Measurements from ENCODE around the gene TBC1D5. TPM values are rescaled to one million over a fixed set of nuclear protein-coding genes. Genes with fewer than 3 reads are reported as not detected.

Gene TBC1D5
- total and polyA plus RNA-seq, 2 donors (not counting 1 experiment from before 2014, with no cell fraction given), result 22.6 to 111 TPM

DNA sequence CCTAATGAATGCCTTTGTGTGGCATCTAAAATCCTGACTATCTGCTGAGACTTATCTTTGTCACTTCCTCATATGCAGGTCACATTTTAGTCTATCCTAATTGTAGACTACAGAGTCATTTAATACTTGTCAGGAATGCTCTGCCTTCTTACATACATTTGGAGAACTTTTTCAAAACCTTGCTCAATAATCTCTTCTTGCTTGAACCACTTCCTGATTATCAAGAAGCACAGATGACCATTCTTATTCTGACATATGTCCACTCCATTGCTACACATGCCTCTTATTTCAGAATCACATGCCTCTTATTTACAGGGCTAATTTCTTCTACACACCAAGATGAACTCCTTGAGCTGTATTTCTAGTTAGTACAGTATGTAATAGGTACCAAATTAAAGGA lies 400.3 kb downstream of the TBC1D5 start:
- H3K4me1 ChIP-seq (ENCODE audit: control insufficient read depth in 2 of 2, insufficient read depth in 2 of 2, low read length in 2 of 2), result no peaks in the 10 kb centered on the region
- H3K27ac Mint-ChIP-seq, result no peak overlapping the region
- no peak overlapping the region for H3K4me3 Mint-ChIP-seq
- no peaks in the 10 kb centered on the region for H4K20me1 ChIP-seq (ENCODE audit: control insufficient read depth, insufficient read depth, low read length, poor library complexity, severe bottlenecking)
- no peaks in the 10 kb centered on the region for H3K9me3 Mint-ChIP-seq (ENCODE audit: insufficient read depth)
- no peak overlapping the region for H3K4me3 ChIP-seq (ENCODE audit: control extremely low read depth in 1 of 5, extremely low read depth in 1 of 5, insufficient read depth in 1 of 5, low read depth in 2 of 5, low read length in 4 of 5)
- CTCF ChIA-PET, result no interaction called here
- no peaks in the 10 kb centered on the region for H3K27me3 Mint-ChIP-seq
- H3K9ac ChIP-seq (ENCODE audit: low read length), result no peak overlapping the region
- no peak for TF ChIP-seq EZH2 (IDR thresholded peaks at IDR 0.05; ENCODE audit: borderline replicate concordance, insufficient read depth, low read depth, low read length, poor library complexity, severe bottlenecking)
- TF ChIP-seq, protein P1, sequence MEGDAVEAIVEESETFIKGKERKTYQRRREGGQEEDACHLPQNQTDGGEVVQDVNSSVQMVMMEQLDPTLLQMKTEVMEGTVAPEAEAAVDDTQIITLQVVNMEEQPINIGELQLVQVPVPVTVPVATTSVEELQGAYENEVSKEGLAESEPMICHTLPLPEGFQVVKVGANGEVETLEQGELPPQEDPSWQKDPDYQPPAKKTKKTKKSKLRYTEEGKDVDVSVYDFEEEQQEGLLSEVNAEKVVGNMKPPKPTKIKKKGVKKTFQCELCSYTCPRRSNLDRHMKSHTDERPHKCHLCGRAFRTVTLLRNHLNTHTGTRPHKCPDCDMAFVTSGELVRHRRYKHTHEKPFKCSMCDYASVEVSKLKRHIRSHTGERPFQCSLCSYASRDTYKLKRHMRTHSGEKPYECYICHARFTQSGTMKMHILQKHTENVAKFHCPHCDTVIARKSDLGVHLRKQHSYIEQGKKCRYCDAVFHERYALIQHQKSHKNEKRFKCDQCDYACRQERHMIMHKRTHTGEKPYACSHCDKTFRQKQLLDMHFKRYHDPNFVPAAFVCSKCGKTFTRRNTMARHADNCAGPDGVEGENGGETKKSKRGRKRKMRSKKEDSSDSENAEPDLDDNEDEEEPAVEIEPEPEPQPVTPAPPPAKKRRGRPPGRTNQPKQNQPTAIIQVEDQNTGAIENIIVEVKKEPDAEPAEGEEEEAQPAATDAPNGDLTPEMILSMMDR (IDR thresholded peaks at IDR 0.05), result no peak
- peaks cover 0 to 5% of the 10 kb centered on the region in 2 experiments for H3K36me3 ChIP-seq (replicated peaks in 1 of 2; ENCODE audit: control extremely low read depth in 1 of 2, control insufficient read depth in 1 of 2, extremely low read depth in 1 of 2, insufficient read depth in 2 of 2, low read length in 1 of 2)
- H3K4me1 Mint-ChIP-seq, result no peaks in the 10 kb centered on the region
- no peak for DNase-seq
- no peak overlapping the region for H3K4me2 ChIP-seq (replicated peaks; ENCODE audit: low read depth, low read length, poor library complexity, severe bottlenecking)
- no peaks in the 10 kb centered on the region for H3K27me3 ChIP-seq (replicated peaks in 1 of 4; ENCODE audit: control extremely low read depth in 1 of 4, control insufficient read depth in 3 of 4, insufficient read depth in 4 of 4, low read length in 3 of 4)
- ATAC-seq (ENCODE audit: low read depth), result no peak
- intact Hi-C loops (cut with micrococcal nuclease), result no loop called here
- H2AFZ ChIP-seq (ENCODE audit: insufficient read depth, low read depth, low read length, poor library complexity, severe bottlenecking), result no peak overlapping the region
- no peaks in the 10 kb centered on the region for H3K9me3 ChIP-seq (ENCODE audit: control extremely low read depth in 1 of 3, control insufficient read depth in 2 of 3, insufficient read depth in 1 of 3, low read length in 2 of 3)
- H3K79me2 ChIP-seq (ENCODE audit: control insufficient read depth, insufficient read depth, low read length), result no peaks in the 10 kb centered on the region
- no peak overlapping the region for H3K27ac ChIP-seq (ENCODE audit: low read length in 2 of 2)
- POLR2A ChIA-PET, result no interaction called here

DNA sequence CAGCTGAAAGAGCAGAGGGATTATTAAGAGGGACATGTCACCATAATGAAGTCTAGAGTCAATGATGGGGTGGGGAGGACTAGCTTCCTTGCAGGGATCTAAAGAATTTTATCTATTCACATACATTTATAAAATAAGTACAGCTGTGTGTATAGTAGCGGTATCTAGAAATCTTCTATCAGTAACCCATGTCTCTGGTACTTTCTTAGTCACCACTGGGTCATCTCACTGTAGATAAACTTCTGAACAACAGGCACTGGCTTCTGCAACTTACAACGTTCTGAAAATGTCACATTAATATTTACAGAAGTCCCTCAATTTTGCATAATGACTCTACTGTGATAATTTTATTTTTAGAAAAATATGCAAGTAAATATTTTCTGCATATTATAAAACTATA lies 401.7 kb downstream of the TBC1D5 start:
- DNase-seq, result no peak
- Mint-ChIP-seq H3K27ac (no peak overlapping the region), H3K4me3 (no peak overlapping the region), H3K4me1 (no peaks in the 10 kb centered on the region), H3K9me3 (ENCODE audit: insufficient read depth) (no peaks in the 10 kb centered on the region), H3K27me3 (no peaks in the 10 kb centered on the region)
- CTCF ChIA-PET, result no interaction called here
- no peaks in the 10 kb centered on the region for H3K9me3 ChIP-seq (ENCODE audit: control extremely low read depth in 1 of 3, control insufficient read depth in 2 of 3, insufficient read depth in 1 of 3, low read length in 2 of 3)
- no CpG with 5 or more reads among the region's 2 CpGs for WGBS (ENCODE audit: insufficient coverage)
- H3K79me2 ChIP-seq (ENCODE audit: control insufficient read depth, insufficient read depth, low read length), result no peaks in the 10 kb centered on the region
- H3K27ac ChIP-seq (ENCODE audit: low read length in 2 of 2), result no peak overlapping the region
- no peak for TF ChIP-seq EZH2 (IDR thresholded peaks at IDR 0.05; ENCODE audit: borderline replicate concordance, insufficient read depth, low read depth, low read length, poor library complexity, severe bottlenecking)
- TF ChIP-seq, protein P1 (IDR thresholded peaks at IDR 0.05), result no peak
- POLR2A ChIA-PET, result no interaction called here
- no peak overlapping the region for H3K9ac ChIP-seq (ENCODE audit: low read length)
- no peaks in the 10 kb centered on the region for H3K27me3 ChIP-seq (replicated peaks in 1 of 4; ENCODE audit: control extremely low read depth in 1 of 4, control insufficient read depth in 3 of 4, insufficient read depth in 4 of 4, low read length in 3 of 4)
- no peaks in the 10 kb centered on the region for H3K4me1 ChIP-seq (ENCODE audit: control insufficient read depth in 2 of 2, insufficient read depth in 2 of 2, low read length in 2 of 2)
- H3K36me3 ChIP-seq (replicated peaks in 1 of 2; ENCODE audit: control extremely low read depth in 1 of 2, control insufficient read depth in 1 of 2, extremely low read depth in 1 of 2, insufficient read depth in 2 of 2, low read length in 1 of 2), result peaks cover 0 to 5% of the 10 kb centered on the region in 2 experiments
- H4K20me1 ChIP-seq (ENCODE audit: control insufficient read depth, insufficient read depth, low read length, poor library complexity, severe bottlenecking), result no peaks in the 10 kb centered on the region
- no peak for ATAC-seq (ENCODE audit: low read depth)
- intact Hi-C loops (cut with micrococcal nuclease), result no loop called here
- no peak overlapping the region for H2AFZ ChIP-seq (ENCODE audit: insufficient read depth, low read depth, low read length, poor library complexity, severe bottlenecking)
- H3K4me2 ChIP-seq (replicated peaks; ENCODE audit: low read depth, low read length, poor library complexity, severe bottlenecking), result no peak overlapping the region
- no peak overlapping the region for H3K4me3 ChIP-seq (ENCODE audit: control extremely low read depth in 1 of 5, extremely low read depth in 1 of 5, insufficient read depth in 1 of 5, low read depth in 2 of 5, low read length in 4 of 5)

All from B cell (primary cell).